ENCODE measurements around the gene GSE1. TPM values are rescaled to one million over a fixed set of nuclear protein-coding genes. Genes with fewer than 3 reads are reported as not detected.
A peak's percentile ranks its signal among the peaks of the same experiment; 100 is the strongest.

GSE1 gene
- total RNA-seq, 1 experiment from 2014 or later, result 90.2 TPM

GRCh38 chr16:85612191-85612800 is 826 bp upstream of the GSE1 start:
- intact Hi-C loops (cut with micrococcal nuclease), result loop anchor here (1.0 to 10.0 kb wide), 2 partner anchors 117 to 134 kb away; no protein-coding TSS in a partner anchor
- ATAC-seq (peak; percentile 52), DNase-seq (ENCODE audit: low read depth, low spot score) (peak; percentile 94)
- ChIA-PET RAD21 (ENCODE audit: low non-redundant PET in 1 of 2, low total read pairs in 2 of 2, uncharacterized antibody in 2 of 2, unreplicated experiment in 2 of 2) (no interaction called here), POLR2A (interaction anchor here (0.6 to 2.0 kb wide), 16 partner anchors 25 to 994 kb away, joined by 3 to 11 read pairs (median 3); partner anchors contain the start of gene COTL1), CTCF (interaction anchor here (0.6 to 4.9 kb wide), 12 partner anchors 10 to 497 kb away, joined by 3 to 30 read pairs (median 4); no protein-coding TSS in a partner anchor)
- Histone ChIP-seq H2AFZ (ENCODE audit: low read depth, low read length, poor library complexity, severe bottlenecking) (no peak overlapping the region), H3K27me3 (ENCODE audit: insufficient read depth, low read length) (no peaks in the 10 kb centered on the region), H3K36me3 (ENCODE audit: control insufficient read depth in 1 of 2, insufficient read depth in 2 of 2, low read length in 2 of 2) (no peaks in the 10 kb centered on the region), H4K20me1 (ENCODE audit: insufficient read depth) (peaks cover 16% of the 10 kb centered on the region; the same call in 1 of the 2 replicates), H3K4me2 (ENCODE audit: low read length) (peak overlapping the region; percentile 89), H3K79me2 (ENCODE audit: insufficient read depth, low read length) (peaks cover 27% of the 10 kb centered on the region), H3K4me1 (ENCODE audit: control insufficient read depth in 1 of 2, insufficient read depth in 2 of 2, low read length in 2 of 2) (peaks cover 28 to 67% of the 10 kb centered on the region in 2 experiments), H3K9me2 (ENCODE audit: insufficient read depth) (no peaks in the 10 kb centered on the region), H3K4me3 (replicated peaks in 1 of 2; ENCODE audit: low read depth in 1 of 2, low read length in 2 of 2) (peak overlapping the region; percentile 85 to 91), H3K9ac (ENCODE audit: low read length) (peak overlapping the region; percentile 84), H3K27ac (ENCODE audit: low read depth, low read length) (peak overlapping the region; percentile 98), H3K9me3 (ENCODE audit: control insufficient read depth in 1 of 2, insufficient read depth in 1 of 2, low read depth in 1 of 2, low read length in 2 of 2) (no peaks in the 10 kb centered on the region)
- BruUV-seq (replicated peaks), result TSS peak; percentile 56
- no peak for TF ChIP-seq EGR1 (IDR thresholded peaks at IDR 0.05; ENCODE audit: low read depth)
- peak; percentile 15 for TF ChIP-seq ZBTB33 (IDR thresholded peaks at IDR 0.05; ENCODE audit: extremely low read depth, insufficient replicate concordance, low read length)
- TF ChIP-seq SIN3A (IDR thresholded peaks at IDR 0.05; ENCODE audit: low read depth), result no peak
- peak; percentile 49 for TF ChIP-seq TCF7L2 (IDR thresholded peaks at IDR 0.05; ENCODE audit: borderline replicate concordance, extremely low read depth, insufficient read depth, insufficient read length)
- no peak for TF ChIP-seq EZH2 (IDR thresholded peaks at IDR 0.05)
- TF ChIP-seq SP1 (IDR thresholded peaks at IDR 0.05; ENCODE audit: low read depth), result no peak
- no peak for TF ChIP-seq ATF3 (IDR thresholded peaks at IDR 0.05)
- TF ChIP-seq CTCF (IDR thresholded peaks at IDR 0.05 in 2 of 3, conservative IDR thresholded peaks at IDR 0.05 in 1 of 3; ENCODE audit: borderline replicate concordance in 1 of 3, insufficient read depth in 1 of 3, low read depth in 2 of 3, low read length in 2 of 3), result no peak
- TF ChIP-seq POLR2A (IDR thresholded peaks at IDR 0.05; ENCODE audit: borderline replicate concordance, extremely low read depth, insufficient read depth, insufficient read length), result peak; percentile 10
- TF ChIP-seq YY1 (IDR thresholded peaks at IDR 0.05; ENCODE audit: extremely low read depth, insufficient replicate concordance, low read depth, low read length), result peak; percentile 70
- peak; percentile 66 for TF ChIP-seq POLR2AphosphoS5 (IDR thresholded peaks at IDR 0.05; ENCODE audit: low read depth, low read length)
- no peak for TF ChIP-seq CEBPB (IDR thresholded peaks at IDR 0.05; ENCODE audit: low read depth)
- no peak for TF ChIP-seq ZFX (IDR thresholded peaks at IDR 0.05)
